Loucy (cell line): ENCODE results near the gene TAGAP.

Source experiments
- CTCF ChIP-seq: fragments of 200-600 bp; sonication (generic); conservative IDR thresholded peaks from 2 replicates; pipeline ENCODE4 v1.5.1; 2014; ENCODE audit warnings: mild to moderate bottlenecking, antibody characterized with exemption, low read length
- EZH2phosphoT487 ChIP-seq: fragments of 200-600 bp; IDR thresholded peaks from 2 replicates; pipeline ENCODE4 v1.6.1; 2018; ENCODE audit warnings: antibody characterized with exemption, mild to moderate bottlenecking, moderate library complexity, borderline replicate concordance

DNA sequence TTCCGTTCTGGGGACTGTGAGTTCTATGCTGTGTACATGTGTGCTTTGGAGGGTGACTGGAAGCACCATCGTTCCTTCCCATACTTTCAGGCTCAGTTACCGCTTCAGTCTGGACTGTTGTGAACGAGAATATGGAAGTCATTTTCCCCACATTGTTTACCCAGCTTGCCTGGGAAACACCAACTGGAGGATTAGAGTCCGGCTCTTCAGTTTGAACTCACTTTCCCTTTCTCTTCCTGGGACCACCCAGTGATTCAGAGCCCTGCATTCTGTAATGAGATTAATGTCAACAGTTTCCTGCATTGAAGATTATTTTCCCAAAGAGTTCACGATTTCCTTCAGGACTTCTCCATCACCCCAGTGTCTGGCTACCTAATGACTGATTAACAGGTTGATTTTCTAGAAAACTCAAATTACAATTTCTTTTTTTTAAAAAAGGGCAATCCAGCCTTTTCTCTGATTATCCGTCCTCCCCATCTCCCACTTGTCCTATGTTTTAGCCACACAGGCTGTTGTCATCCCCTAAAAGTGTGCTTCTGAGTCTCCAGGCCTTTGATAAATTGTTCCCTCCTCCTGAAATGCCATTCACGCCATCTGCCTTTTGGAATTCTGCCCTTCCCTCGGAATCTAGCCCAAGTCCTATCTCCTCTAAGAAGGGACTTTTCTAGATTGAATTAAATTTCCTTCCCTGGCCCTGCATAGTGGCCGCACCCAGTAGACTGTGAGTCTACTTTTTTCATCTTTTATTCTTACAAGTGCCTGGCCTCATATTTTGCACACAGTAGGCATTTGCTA, 3.3 kb upstream of the TAGAP start:
- TF ChIP-seq CTCF (no peak), EZH2phosphoT487 (no peak)
